BLaER1 (cell line): Measurements from ENCODE around the gene PRKRA.
"Not testable (repeated sequence)": the region's sequence is repeated elsewhere in the genome, so short reads cannot be mapped to it uniquely, and the experiment has no call there.

Experiments
- H3K27ac ChIP-seq: shearing (Covaris generic); formaldehyde crosslinking; 2 replicates; pipeline ENCODE4 v1.8.1; 2022
- H3K27me3 ChIP-seq: shearing (Covaris generic); formaldehyde crosslinking; 2 replicates; pipeline ENCODE4 v1.8.1; 2022
- H3K36me3 ChIP-seq: shearing (Covaris generic); formaldehyde crosslinking; 2 replicates; pipeline ENCODE4 v1.8.1; 2022
- H3K4me1 ChIP-seq: shearing (Covaris generic); formaldehyde crosslinking; 2 replicates; pipeline ENCODE4 v1.8.1; 2022
- H3K4me2 ChIP-seq: shearing (Covaris generic); formaldehyde crosslinking; 2 replicates; pipeline ENCODE4 v1.8.1; 2022
- H3K4me3 ChIP-seq: shearing (Covaris generic); formaldehyde crosslinking; 2 replicates; pipeline ENCODE4 v1.8.1; 2022
- H3K9ac ChIP-seq: shearing (Covaris generic); formaldehyde crosslinking; 2 replicates; pipeline ENCODE4 v1.8.1; 2022
- H3K9me3 ChIP-seq: shearing (Covaris generic); formaldehyde crosslinking; 2 replicates; pipeline ENCODE4 v1.8.1; 2022
- H4K20me1 ChIP-seq: shearing (Covaris generic); formaldehyde crosslinking; 2 replicates; pipeline ENCODE4 v1.8.1; 2022
- Cebpa-rat ChIP-seq: shearing (Covaris generic); IDR thresholded peaks from 2 replicates; pipeline ENCODE4 v1.8.1; 2022

PRKRA gene

DNA sequence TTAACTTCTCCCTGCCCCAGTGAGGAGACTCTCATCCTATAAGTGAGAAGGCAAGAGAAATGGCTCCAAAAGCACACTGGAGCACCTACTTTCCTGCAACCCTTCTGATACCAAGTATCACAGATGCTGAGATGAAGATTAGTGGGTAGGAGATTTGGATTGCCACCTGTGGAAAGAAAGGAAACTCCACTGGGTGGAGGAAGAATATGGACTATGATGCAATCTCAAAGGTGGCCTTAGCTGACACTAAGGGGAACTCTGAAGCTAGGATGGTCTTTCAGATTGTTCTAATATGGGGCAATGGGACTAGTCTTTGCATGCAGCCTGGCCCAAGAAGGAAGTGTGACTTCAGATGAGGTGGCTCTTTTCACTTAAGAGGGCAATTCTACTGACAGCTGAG, 21.6 kb downstream of the PRKRA start:
- no peak overlapping the region for H3K4me3 ChIP-seq
- no peak overlapping the region for H3K27ac ChIP-seq
- 0 out of 2 replicates have a peak, but pooled peaks have one; percentile 36 for TF ChIP-seq Cebpa-rat
- no peaks in the 10 kb centered on the region for H3K27me3 ChIP-seq
- H3K9me3 ChIP-seq: peaks cover 9% of the 10 kb centered on the region
- H3K4me2 ChIP-seq: no peak overlapping the region
- peaks cover 36% of the 10 kb centered on the region for H4K20me1 ChIP-seq
- H3K36me3 ChIP-seq: peaks cover 98% of the 10 kb centered on the region
- no peaks in the 10 kb centered on the region for H3K4me1 ChIP-seq
- H3K9ac ChIP-seq: no peak overlapping the region

DNA sequence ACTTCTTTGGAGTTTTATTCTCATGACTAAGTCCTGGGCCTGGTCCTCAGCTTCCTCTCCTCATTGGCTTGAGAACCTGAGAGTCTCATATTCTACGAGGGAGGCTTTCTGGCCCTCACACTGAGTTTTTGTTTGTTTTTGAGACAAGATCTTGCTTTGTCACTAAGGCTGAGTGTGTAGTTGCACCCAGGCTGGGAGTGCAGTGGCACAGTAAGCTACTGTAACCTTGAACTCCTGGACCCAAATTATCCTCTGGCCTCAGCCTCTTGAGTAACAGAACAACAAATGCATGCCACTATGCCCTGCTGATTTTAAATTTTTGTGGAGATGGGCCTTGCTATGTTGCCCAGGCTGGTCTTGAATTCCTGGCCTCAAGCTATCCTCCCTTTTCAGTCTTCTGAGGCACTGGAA, 22.6 kb downstream of the PRKRA start:
- Histone ChIP-seq H3K27me3 (no peaks in the 10 kb centered on the region), H3K9ac (no peak overlapping the region), H3K4me3 (no peak overlapping the region), H3K36me3 (peaks cover 98% of the 10 kb centered on the region), H3K27ac (no peak overlapping the region), H3K9me3 (peaks cover 17% of the 10 kb centered on the region), H4K20me1 (peaks cover 36% of the 10 kb centered on the region), H3K4me1 (no peaks in the 10 kb centered on the region), H3K4me2 (no peak overlapping the region)
- TF ChIP-seq Cebpa-rat: no peak

DNA sequence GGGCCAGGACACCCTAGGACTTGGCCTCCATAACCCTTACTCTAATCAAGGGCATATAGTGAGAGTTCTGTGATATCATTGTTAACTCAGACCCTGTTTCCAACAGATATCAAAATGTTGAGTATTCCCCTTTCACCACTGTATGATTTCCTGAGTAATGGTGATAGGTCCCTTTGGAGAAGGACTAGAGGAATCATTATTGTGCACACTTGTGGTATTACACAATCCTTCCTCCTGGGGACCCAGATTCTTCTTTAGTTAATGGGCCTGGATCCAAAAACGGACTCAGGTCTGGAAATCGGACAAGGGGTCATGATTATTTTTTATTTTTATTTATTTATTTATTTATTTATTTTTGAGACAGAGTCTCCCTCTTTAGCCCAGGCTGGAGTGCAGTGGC, 23.5 kb downstream of the PRKRA start:
- H4K20me1 ChIP-seq: peaks cover 36% of the 10 kb centered on the region
- no peaks in the 10 kb centered on the region for H3K27me3 ChIP-seq
- no peaks in the 10 kb centered on the region for H3K4me1 ChIP-seq
- H3K36me3 ChIP-seq: peaks cover 98% of the 10 kb centered on the region
- H3K9ac ChIP-seq: no peak overlapping the region
- H3K27ac ChIP-seq: no peak overlapping the region
- no peak overlapping the region for H3K4me2 ChIP-seq
- H3K9me3 ChIP-seq: peaks cover 26% of the 10 kb centered on the region
- H3K4me3 ChIP-seq: no peak overlapping the region
- TF ChIP-seq Cebpa-rat: no peak

DNA sequence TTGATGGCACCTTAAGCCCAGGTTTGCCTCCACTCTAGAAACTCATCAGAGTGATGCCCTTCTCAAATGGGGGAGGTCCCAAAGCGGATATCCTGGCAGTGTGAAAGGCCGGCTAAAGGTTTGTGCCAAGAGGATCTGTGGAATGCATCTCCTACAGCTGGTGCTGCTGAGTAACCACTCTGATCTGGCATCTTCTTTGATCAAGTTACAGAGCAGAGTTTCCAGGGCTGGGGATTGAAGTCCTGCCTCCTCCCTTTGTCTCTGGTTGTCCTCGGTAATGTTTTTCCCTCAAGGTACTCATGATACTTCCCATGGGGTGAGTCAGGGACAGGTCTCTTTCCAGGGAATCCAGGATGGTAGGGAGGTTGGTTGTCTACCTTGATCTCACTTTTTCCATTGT, 24.6 kb downstream of the PRKRA start:
- Histone ChIP-seq H3K27ac (no peak overlapping the region), H3K36me3 (peaks cover 98% of the 10 kb centered on the region), H3K4me2 (no peak overlapping the region), H4K20me1 (peaks cover 36% of the 10 kb centered on the region), H3K27me3 (no peaks in the 10 kb centered on the region), H3K9ac (no peak overlapping the region), H3K9me3 (peaks cover 36% of the 10 kb centered on the region), H3K4me3 (no peak overlapping the region), H3K4me1 (no peaks in the 10 kb centered on the region)
- no peak for TF ChIP-seq Cebpa-rat

DNA sequence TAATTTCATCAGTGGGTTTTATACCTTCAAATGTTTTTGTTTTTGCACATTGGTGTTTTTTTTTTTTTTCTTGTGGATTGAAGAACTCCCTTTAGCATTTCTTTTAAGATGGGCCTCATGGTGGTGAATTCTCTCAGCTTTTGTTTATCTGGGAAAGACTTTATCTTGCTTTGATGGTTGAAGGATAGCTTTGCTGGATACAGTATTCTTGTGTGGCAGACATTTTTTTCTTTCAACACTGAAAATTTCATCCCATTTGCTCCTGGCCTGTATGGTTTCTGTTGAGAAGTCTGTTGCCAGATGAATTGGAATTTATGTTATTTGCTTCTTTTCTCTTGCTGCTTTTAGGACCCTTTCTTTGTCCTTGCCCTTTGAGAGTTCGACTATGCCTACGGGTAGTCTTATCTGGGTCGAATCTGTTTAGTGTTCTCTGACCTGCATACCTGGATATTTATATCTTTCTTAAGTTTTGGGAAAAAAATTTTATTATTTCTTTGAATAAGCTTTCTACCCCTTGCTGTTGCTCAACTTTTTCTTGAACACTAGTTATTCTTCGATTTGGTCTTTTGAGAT, 25.6 kb downstream of the PRKRA start:
- peaks cover 98% of the 10 kb centered on the region for H3K36me3 ChIP-seq
- peaks cover 27% of the 10 kb centered on the region for H4K20me1 ChIP-seq
- H3K27ac ChIP-seq: no peak overlapping the region
- H3K4me2 ChIP-seq: no peak overlapping the region
- no peaks in the 10 kb centered on the region for H3K27me3 ChIP-seq
- no peak for TF ChIP-seq Cebpa-rat
- H3K4me1 ChIP-seq: peaks cover 4% of the 10 kb centered on the region; the same call in 1 of the 2 replicates
- no peak overlapping the region for H3K4me3 ChIP-seq
- no peak overlapping the region for H3K9ac ChIP-seq
- H3K9me3 ChIP-seq: peaks cover 36% of the 10 kb centered on the region

DNA sequence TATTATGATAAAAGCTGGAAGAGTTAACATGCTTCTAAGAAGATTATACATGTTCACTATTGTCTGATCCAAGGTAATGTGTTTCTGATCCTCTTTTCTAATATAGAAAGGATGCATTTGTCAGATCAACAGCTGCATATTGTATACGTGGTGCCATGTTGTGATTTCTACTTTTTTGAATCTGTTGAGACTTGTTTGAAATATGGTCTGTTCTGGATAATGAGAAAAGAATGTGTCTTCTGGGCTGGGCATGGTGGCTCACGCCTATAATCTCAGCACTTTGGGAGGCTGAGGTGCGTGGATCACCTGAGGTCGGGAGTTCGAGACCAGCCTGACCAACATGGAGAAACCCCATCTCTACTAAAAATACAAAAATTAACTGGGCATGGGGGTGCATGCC, 27.2 kb downstream of the PRKRA start:
- not testable (repeated sequence) for H3K27me3 ChIP-seq, H3K4me3 ChIP-seq, H3K4me2 ChIP-seq, H3K9ac ChIP-seq, H3K27ac ChIP-seq
- Histone ChIP-seq H3K9me3 (peaks cover 36% of the 10 kb centered on the region), H3K4me1 (peaks cover 16% of the 10 kb centered on the region; the same call in 1 of the 2 replicates), H4K20me1 (peaks cover 11% of the 10 kb centered on the region; the same call in 1 of the 2 replicates), H3K36me3 (peaks cover 87% of the 10 kb centered on the region)

DNA sequence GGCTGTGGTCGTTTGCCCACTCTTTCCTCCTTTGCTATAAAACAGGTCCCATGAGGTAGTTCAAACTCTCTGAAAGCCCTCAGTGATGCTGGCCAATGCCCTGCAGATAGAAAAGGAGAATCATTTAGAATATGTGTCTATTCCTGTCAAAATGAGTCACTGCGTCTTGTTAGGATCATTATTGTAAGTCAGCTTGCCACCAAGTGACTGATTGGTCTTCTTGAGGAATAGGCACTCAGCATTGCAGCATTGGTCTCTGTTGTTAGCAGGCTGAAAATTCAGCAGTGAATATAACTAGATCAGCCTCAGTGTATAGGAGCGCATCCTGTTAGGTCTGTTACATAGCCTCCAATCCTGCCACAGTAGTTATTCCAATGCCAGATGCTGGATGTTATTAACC, 28.9 kb downstream of the PRKRA start:
- peaks cover 32% of the 10 kb centered on the region for H3K4me1 ChIP-seq
- no peak overlapping the region for H3K9ac ChIP-seq
- TF ChIP-seq Cebpa-rat: no peak
- H4K20me1 ChIP-seq: peaks cover 9% of the 10 kb centered on the region; the same call in 1 of the 2 replicates
- peaks cover 36% of the 10 kb centered on the region for H3K9me3 ChIP-seq
- peaks cover 83% of the 10 kb centered on the region for H3K36me3 ChIP-seq
- no peaks in the 10 kb centered on the region for H3K27me3 ChIP-seq
- H3K27ac ChIP-seq: no peak overlapping the region
- H3K4me3 ChIP-seq: no peak overlapping the region
- H3K4me2 ChIP-seq: no peak overlapping the region

DNA sequence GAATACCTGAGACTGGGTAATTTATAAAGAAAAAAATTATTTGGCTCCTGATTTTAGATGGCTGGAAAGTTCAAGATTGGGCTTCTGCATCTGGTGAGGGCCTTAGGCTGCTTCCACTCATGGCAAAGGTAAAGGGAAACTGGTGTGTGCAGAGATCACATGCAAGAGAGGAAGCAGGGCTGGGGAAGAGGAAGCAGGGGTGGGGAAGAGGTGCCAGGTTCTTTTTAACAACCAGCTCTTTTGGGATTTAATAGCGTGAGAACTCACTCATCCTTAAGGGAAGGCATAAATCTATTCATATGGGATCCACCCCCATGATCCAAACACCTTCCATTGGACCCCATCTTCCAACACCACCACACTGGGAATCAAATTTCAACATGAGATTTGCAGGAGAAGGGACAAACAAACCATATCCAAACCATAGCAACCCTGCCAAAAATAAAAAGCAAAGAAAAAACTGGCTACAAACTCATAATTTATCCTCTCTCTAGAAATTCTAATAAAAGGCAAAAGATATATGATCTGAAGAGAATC, 30.4 kb downstream of the PRKRA start:
- H3K27ac ChIP-seq: no peak overlapping the region
- peaks cover 67% of the 10 kb centered on the region for H3K36me3 ChIP-seq

DNA sequence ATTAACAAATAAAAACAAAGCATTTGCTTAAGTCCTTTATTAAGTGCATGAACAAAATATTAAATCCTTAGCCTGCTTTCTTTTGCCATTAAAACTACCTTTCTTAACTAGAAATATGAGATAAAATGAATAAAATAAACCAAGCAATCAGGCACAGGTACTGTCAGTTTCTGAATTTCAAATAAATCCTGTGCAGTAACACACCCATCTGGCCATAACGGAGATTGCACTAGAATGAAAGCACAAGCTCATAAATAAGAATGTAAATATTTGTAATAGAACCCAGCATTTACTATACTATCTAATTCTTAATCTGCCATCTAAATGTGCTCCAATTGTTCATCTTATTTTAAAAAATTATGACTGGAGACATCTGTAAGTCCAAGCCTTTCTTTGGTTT, 31.9 kb downstream of the PRKRA start:
- Histone ChIP-seq H3K27me3 (no peaks in the 10 kb centered on the region), H3K4me3 (no peak overlapping the region), H4K20me1 (no peaks in the 10 kb centered on the region; the same call in 1 of the 2 replicates), H3K36me3 (peaks cover 55% of the 10 kb centered on the region), H3K4me2 (no peak overlapping the region), H3K9ac (no peak overlapping the region), H3K4me1 (peaks cover 55% of the 10 kb centered on the region), H3K9me3 (peaks cover 27% of the 10 kb centered on the region), H3K27ac (no peak overlapping the region)
- no peak for TF ChIP-seq Cebpa-rat

More for the DNA sequence above, 30.4 kb downstream of the PRKRA start:
- no peak overlapping the region for H3K9ac ChIP-seq
- H4K20me1 ChIP-seq: no peaks in the 10 kb centered on the region; the same call in 1 of the 2 replicates
- TF ChIP-seq Cebpa-rat: no peak
- no peaks in the 10 kb centered on the region for H3K27me3 ChIP-seq
- H3K4me3 ChIP-seq: no peak overlapping the region
- H3K4me1 ChIP-seq: peaks cover 48% of the 10 kb centered on the region
- H3K9me3 ChIP-seq: peaks cover 33% of the 10 kb centered on the region
- H3K4me2 ChIP-seq: no peak overlapping the region

DNA sequence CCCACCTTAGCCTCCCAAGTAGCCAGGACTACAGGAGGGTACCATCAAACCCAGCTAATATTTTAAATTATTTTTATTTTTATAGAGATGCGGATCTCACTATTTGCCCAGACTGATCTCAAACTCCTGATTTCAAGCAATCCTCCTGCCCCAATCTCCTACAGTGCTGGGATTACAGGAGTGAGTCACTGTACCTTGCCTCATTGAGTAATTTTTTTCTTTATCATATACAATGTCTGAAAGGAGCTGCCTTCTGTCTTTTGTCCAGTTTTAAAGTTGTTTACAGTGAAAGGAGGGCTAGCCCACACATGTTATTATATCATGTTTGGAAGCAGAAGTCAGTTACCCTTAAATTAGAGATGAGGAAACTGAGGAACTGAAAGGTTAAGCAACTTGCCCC, 32.5 kb downstream of the PRKRA start:
- H3K27me3 ChIP-seq: no peaks in the 10 kb centered on the region
- H3K4me3 ChIP-seq: no peak overlapping the region
- H3K27ac ChIP-seq: peak overlapping the region; percentile 28; the same call in 1 of the 2 replicates
- peaks cover 48% of the 10 kb centered on the region for H3K36me3 ChIP-seq
- peaks cover 55% of the 10 kb centered on the region for H3K4me1 ChIP-seq
- peak overlapping the region; percentile 21; the same call in 1 of the 2 replicates for H3K9ac ChIP-seq
- TF ChIP-seq Cebpa-rat: no peak
- peak overlapping the region; percentile 27; the same call in 1 of the 2 replicates for H3K4me2 ChIP-seq
- H4K20me1 ChIP-seq: no peaks in the 10 kb centered on the region; the same call in 1 of the 2 replicates
- peaks cover 20% of the 10 kb centered on the region for H3K9me3 ChIP-seq
